ENCODE data around the gene ARL15. TPM values are rescaled to one million over a fixed set of nuclear protein-coding genes. Genes with fewer than 3 reads are reported as not detected.

The ARL15 gene
- total RNA-seq, 1 experiment from 2014 or later, result 18.3 TPM

DNA sequence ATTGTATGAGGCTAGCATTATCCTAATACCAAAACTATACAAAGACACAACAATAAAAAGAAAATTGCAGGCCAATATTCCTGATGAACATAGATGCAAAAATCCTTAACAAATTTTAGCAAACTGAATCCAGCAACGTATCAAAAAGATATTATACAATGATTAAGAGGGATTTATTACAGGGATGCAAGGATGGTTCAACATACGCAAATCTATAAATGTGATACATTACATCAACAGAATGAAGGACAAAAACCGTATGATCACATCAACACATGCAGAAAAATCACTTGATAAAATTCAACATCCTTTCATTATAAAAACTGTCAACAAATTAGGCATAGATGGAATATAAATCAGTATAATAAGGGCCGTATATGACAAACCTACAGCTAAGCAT, 27.1 kb upstream of the ARL15 start:
- Histone ChIP-seq H3K27me3 (replicated peaks; ENCODE audit: insufficient read depth, low read depth, low read length, poor library complexity) (no peaks in the 10 kb centered on the region), H3K4me1 (ENCODE audit: insufficient read depth, low read length, poor library complexity, severe bottlenecking) (no peaks in the 10 kb centered on the region), H3K4me3 (ENCODE audit: low read depth, low read length, poor library complexity, severe bottlenecking) (no peak overlapping the region), H3K9me3 (ENCODE audit: low read depth, low read length, poor library complexity, severe bottlenecking) (peaks cover 6% of the 10 kb centered on the region), H3K27ac (ENCODE audit: low read depth, low read length, poor library complexity, severe bottlenecking) (no peak overlapping the region), H3K36me3 (ENCODE audit: insufficient read depth, low read length, poor library complexity, severe bottlenecking) (no peaks in the 10 kb centered on the region)
- no peak for DNase-seq (ENCODE audit: low spot score)
- intact Hi-C loops (cut with micrococcal nuclease; ENCODE audit: unreplicated experiment), result no loop called here
- ChIA-PET CTCF (no interaction called here), POLR2A (ENCODE audit: low non-redundant PET) (no interaction called here)
- BruUV-seq (replicated peaks), result no TSS peak
- TF ChIP-seq, protein P1, sequence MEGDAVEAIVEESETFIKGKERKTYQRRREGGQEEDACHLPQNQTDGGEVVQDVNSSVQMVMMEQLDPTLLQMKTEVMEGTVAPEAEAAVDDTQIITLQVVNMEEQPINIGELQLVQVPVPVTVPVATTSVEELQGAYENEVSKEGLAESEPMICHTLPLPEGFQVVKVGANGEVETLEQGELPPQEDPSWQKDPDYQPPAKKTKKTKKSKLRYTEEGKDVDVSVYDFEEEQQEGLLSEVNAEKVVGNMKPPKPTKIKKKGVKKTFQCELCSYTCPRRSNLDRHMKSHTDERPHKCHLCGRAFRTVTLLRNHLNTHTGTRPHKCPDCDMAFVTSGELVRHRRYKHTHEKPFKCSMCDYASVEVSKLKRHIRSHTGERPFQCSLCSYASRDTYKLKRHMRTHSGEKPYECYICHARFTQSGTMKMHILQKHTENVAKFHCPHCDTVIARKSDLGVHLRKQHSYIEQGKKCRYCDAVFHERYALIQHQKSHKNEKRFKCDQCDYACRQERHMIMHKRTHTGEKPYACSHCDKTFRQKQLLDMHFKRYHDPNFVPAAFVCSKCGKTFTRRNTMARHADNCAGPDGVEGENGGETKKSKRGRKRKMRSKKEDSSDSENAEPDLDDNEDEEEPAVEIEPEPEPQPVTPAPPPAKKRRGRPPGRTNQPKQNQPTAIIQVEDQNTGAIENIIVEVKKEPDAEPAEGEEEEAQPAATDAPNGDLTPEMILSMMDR (conservative IDR thresholded peaks at IDR 0.05; ENCODE audit: low read depth, low read length), result no peak
- no peak for TF ChIP-seq EZH2 (IDR thresholded peaks at IDR 0.05; ENCODE audit: borderline replicate concordance, low read depth, low read length, poor library complexity, severe bottlenecking)

- intact Hi-C loops (cut with micrococcal nuclease; ENCODE audit: unreplicated experiment), result no loop called here
- Histone ChIP-seq H3K27me3 (replicated peaks; ENCODE audit: insufficient read depth, low read depth, low read length, poor library complexity) (no peaks in the 10 kb centered on the region), H3K9me3 (ENCODE audit: low read depth, low read length, poor library complexity, severe bottlenecking) (peaks cover 3% of the 10 kb centered on the region), H3K4me1 (ENCODE audit: insufficient read depth, low read length, poor library complexity, severe bottlenecking) (no peaks in the 10 kb centered on the region), H3K36me3 (ENCODE audit: insufficient read depth, low read length, poor library complexity, severe bottlenecking) (no peaks in the 10 kb centered on the region), H3K4me3 (ENCODE audit: low read depth, low read length, poor library complexity, severe bottlenecking) (no peak overlapping the region), H3K27ac (ENCODE audit: low read depth, low read length, poor library complexity, severe bottlenecking) (no peak overlapping the region)
- CTCF ChIA-PET, result no interaction called here
- TF ChIP-seq, protein P1 (conservative IDR thresholded peaks at IDR 0.05; ENCODE audit: low read depth, low read length), result no peak
- TF ChIP-seq EZH2 (IDR thresholded peaks at IDR 0.05; ENCODE audit: borderline replicate concordance, low read depth, low read length, poor library complexity, severe bottlenecking), result no peak
- BruUV-seq (replicated peaks), result no TSS peak
- POLR2A ChIA-PET (ENCODE audit: low non-redundant PET), result interaction anchor here (0.6 kb wide), 1 partner anchor 229 kb away, joined by 3 read pairs; no protein-coding TSS in a partner anchor
- no peak for DNase-seq (ENCODE audit: low spot score)
Observed at GRCh38 chr5:54332720-54333119, 22.3 kb upstream of the ARL15 start.

GRCh38 chr5:54329731-54330709, 19.6 kb upstream of the ARL15 start:
- TF ChIP-seq, protein P1 (conservative IDR thresholded peaks at IDR 0.05; ENCODE audit: low read depth, low read length), result no peak
- TF ChIP-seq EZH2 (IDR thresholded peaks at IDR 0.05; ENCODE audit: borderline replicate concordance, low read depth, low read length, poor library complexity, severe bottlenecking), result no peak
- intact Hi-C loops (cut with micrococcal nuclease; ENCODE audit: unreplicated experiment), result no loop called here
- no peak overlapping the region for H3K4me3 ChIP-seq (ENCODE audit: low read depth, low read length, poor library complexity, severe bottlenecking)
- CTCF ChIA-PET, result no interaction called here
- no TSS peak for BruUV-seq (replicated peaks)
- no peaks in the 10 kb centered on the region for H3K4me1 ChIP-seq (ENCODE audit: insufficient read depth, low read length, poor library complexity, severe bottlenecking)
- H3K9me3 ChIP-seq (ENCODE audit: low read depth, low read length, poor library complexity, severe bottlenecking), result no peaks in the 10 kb centered on the region
- H3K27me3 ChIP-seq (replicated peaks; ENCODE audit: insufficient read depth, low read depth, low read length, poor library complexity), result no peaks in the 10 kb centered on the region
- H3K36me3 ChIP-seq (ENCODE audit: insufficient read depth, low read length, poor library complexity, severe bottlenecking), result no peaks in the 10 kb centered on the region
- POLR2A ChIA-PET (ENCODE audit: low non-redundant PET), result no interaction called here
- no peak for DNase-seq (ENCODE audit: low spot score)
- H3K27ac ChIP-seq (ENCODE audit: low read depth, low read length, poor library complexity, severe bottlenecking), result no peak overlapping the region
